ENCODE data around the gene ZBTB12.

GRCh38 chr6:31900917-31901414 is 920 bp downstream of the ZBTB12 start:
- TF ChIP-seq CHD2 (IDR thresholded peaks at IDR 0.05; ENCODE audit: borderline replicate concordance, low read depth, low read length) (no peak), ZNF274 (IDR thresholded peaks at IDR 0.05; ENCODE audit: insufficient read depth, insufficient read length) (no peak), POLR2A (IDR thresholded peaks at IDR 0.05; ENCODE audit: low read depth, low read length) (no peak), CTCF (IDR thresholded peaks at IDR 0.05 in 2 of 3, conservative IDR thresholded peaks at IDR 0.05 in 1 of 3; ENCODE audit: control insufficient read depth in 2 of 3, extremely low read depth in 1 of 3, insufficient read depth in 1 of 3, low read depth in 3 of 3, low read length in 3 of 3) (no peak)

Data from GM12878 (cell line).